GM15510 (cell line): ENCODE data around the gene FADS3.

Source experiments
- POLR2A ChIP-seq: IDR thresholded peaks from 3 replicates; pipeline ENCODE4 v1.6.1; 2011; ENCODE audit warnings: borderline replicate concordance; ENCODE audit not compliant: insufficient read length; ENCODE audit errors: extremely low read depth

The FADS3 gene, protein sequence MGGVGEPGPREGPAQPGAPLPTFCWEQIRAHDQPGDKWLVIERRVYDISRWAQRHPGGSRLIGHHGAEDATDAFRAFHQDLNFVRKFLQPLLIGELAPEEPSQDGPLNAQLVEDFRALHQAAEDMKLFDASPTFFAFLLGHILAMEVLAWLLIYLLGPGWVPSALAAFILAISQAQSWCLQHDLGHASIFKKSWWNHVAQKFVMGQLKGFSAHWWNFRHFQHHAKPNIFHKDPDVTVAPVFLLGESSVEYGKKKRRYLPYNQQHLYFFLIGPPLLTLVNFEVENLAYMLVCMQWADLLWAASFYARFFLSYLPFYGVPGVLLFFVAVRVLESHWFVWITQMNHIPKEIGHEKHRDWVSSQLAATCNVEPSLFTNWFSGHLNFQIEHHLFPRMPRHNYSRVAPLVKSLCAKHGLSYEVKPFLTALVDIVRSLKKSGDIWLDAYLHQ

DNA sequence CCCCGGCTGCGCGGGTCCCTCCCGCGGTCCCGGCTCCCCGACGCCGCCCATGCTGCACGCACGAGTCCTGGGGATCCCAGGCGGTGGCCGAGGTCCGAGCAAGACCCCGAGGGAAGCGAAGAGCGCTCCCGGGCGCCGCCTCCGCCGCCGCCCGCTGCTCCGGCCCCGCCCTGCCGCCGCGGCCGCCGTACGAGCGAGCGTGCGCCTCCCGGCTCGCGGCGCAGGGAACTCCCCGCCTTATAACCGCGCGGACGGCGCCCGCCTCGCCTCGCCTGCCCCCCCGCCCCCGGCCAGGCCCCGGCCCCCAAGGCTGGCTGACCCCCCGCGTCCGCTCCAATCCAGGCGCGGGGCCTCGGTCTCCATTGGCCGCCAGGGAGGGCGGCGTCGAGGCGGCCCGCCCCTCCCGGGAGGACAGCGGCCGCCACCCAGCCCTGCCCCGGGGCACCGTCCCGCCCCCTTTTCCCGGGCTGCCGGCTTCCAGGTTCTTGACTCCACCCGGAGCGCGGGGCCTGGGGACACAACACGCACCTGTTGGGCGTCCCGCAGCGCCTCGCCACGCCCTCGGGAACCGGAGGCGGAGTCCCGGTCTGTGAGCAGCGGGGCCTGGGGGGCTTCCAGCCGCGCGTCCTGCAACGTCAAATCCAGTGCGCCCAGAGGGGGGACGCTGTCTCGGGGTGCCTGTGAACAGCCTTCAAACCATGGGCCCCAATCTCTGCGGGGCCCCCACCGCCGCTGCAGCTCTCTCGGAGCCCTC, at the start of gene FADS3:
Gene FADS3 (minus strand): TSS at position 215 of the 754 bp plus-strand sequence. CDS start 164 bp downstream, at position 51.
- TF ChIP-seq POLR2A: no peak

DNA sequence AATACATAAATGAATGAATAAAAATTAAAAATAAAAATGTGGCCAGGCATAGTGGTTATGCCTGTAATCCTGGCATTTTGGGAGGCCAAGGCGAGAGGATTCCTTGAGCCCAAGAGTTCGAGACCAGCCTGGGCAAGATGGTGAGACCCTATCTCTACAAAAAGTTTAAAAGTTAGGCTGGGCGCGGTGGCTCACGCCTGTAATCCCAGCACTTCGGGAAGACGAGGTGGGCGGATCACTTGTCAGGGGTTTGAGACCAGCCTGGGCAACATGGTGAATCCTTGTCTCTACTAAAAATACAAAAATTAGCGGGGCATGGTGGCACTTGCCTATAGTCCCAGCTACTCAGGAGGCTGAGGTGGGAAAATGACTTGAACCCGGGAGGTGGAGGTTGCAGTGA, 49.1 kb upstream of the FADS3 start:
- no peak for TF ChIP-seq POLR2A

DNA sequence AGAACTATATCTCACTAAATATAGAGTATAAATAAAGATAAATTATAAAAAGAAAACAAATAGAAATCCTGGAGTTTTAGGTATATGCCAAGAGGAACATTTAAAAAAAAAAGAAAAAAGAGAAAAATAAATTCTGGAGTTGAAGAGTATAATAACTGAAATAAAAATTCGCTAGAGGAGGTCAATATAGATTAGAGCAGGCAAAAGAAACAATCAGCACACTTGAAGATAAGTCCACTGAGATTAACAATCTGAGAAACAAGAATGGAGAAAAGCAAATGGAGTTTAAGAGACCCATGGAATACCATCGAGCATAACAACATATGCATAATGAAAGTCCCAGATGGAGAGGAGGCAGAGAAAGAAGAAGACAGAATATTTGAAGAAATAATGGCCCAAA, 44.5 kb upstream of the FADS3 start:
- no peak for TF ChIP-seq POLR2A

DNA sequence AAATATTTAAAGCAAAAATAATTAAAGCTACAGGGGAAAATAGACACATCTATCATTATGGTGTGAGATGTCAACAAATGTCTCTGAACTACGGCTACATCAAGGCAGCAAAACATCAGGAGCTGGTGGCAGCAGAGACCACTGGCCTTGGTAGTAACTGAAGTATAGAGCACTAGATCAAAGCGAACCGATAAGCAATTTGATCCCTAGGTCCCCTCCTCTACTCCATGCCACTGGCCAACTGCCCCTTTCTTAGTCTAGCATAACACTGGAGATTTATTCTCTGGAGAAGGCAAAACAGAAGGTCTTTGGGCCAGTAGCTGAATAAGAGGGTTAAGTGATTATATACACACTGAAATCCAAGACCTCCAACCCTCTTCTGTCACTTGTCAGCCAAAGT, 39.6 kb upstream of the FADS3 start:
- no peak for TF ChIP-seq POLR2A

DNA sequence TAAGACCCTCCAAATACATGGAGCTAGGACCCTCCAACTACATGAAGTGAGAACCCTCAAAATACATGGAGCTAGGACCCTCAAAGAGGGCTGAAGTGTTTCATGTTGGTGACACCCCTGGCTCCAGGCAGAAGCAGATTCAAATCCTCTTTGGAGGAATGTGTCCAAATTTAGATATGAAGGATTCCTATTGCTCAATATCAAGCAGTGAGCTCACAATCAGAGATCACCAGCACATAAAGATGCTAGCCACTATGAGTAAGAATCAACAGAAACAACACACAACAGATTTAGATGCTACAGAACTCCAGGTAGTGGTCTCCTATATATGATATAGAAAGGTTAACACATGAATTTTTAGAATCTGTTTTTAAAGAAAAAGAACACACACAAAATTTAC, 37.3 kb upstream of the FADS3 start:
- TF ChIP-seq POLR2A: no peak

DNA sequence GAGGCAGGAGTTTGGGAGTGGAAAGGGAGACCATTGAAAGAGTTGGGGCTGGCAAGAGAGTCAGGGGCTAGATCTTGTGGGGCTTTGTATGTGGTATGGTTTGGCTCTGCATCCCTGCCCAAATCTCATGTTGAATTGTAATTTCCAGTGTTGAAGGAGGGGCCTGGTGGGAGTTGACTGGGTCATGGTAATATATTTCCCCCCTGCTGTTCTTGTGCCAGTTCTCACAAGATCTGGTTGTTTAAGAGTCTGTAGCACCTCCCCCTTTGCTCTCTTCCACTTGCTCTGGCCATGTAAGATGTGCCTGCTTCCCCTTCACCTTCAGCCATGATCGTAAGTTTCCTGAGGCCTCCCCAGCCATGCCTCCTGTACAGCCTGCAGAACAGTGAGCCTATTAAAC, 36.2 kb upstream of the FADS3 start:
- no peak for TF ChIP-seq POLR2A

DNA sequence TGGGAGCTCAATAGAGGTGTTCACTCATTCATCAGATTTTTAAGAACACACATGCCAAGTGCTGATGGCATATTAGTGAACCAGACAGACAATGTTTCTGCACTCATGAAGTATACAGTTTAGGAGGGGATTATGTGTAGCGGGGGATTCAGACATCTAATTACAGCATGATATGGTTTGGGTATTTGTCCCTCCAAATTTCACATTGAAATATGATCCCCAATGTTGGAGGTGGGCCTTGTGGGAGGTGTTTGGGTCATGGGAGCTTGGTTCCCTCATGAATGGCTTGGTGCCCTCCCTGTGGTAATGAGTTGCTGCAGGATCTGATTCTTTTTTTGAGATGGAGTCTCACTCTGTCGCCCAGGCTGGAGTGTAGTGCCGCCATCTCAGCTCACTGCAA, 34.9 kb upstream of the FADS3 start:
- TF ChIP-seq POLR2A: no peak

DNA sequence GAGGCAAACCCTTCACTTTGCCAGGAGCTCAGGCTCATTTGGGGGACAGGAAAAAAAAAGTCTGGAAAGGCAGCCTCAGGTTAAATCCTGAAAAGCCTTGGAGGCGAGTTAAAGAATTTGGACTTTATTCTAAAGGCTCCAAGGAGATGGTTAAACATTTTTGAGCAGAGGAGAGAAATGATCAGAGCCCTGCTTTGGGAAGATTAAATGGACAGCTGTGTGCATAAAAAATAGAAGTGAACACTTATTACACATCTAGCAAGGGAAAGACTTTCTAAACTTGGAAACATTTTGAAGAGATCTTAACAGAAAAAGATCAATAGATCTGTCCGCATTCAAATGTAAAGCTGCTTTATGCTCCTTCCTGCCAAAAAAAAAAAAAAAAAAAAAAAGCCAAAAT, 34.4 kb upstream of the FADS3 start:
- TF ChIP-seq POLR2A: no peak

DNA sequence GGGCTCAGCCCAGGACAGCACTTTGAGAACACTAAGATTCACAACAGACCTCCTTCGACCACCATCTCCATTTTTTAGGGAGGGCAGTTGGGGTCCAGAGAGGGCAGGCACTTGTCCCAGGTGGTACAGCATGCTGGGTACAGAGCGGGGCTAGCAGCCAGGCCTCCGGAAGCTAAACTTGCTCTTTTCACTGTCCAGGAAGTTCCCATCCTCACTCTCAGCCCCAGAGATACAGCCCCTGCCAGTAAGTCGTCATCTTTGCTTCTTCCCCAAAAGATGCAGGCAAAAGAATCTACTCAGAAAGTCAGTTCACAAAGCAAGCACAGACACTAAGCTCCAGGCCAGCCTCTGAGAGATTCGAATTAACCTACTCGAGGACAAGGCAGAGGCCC, 32.7 kb upstream of the FADS3 start:
- no peak for TF ChIP-seq POLR2A

DNA sequence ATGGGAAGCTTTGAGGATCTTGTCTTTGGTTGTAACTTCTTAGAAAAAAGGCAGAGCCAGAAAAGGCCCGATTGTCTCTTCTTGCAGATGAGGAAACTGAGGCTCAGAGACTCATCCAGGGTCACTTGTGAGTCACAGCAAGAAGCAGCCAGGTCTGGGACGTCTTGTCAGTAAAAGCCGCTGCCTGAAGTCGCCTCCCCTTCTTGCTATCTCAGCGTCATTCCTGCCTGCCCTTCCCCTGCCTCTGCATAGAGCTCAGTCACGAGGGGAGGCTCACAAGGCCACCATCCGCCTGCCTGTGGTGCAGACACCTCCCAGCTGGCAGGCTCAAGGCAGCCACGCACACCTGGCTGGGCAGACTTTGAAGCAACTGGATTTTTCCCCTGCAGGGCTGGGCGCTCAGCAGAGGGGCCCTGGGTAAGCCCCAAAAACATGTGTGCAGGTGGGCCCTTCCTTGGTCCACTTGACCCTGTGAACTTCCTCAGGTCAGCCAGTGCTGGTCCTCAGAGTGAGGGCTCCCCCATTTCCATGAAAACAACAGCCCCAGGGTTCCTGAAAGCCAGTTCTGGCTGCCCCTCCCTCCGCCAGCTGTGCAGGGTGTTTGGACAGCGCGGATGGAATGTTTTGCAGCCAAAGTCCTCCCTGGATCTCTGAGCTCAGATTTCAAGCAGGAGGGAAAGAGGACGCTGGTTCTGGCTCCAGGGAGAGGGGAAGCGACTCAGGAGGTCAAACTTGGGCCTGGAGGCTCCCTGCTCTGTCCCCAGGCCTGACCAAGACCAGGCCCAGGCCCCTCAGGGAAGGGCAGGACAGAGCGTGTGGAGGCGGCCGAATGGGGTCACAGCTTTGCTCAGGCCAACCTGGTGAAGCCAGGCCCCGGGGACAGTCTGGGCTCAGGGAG, 32.1 kb upstream of the FADS3 start:
- no peak for TF ChIP-seq POLR2A

DNA sequence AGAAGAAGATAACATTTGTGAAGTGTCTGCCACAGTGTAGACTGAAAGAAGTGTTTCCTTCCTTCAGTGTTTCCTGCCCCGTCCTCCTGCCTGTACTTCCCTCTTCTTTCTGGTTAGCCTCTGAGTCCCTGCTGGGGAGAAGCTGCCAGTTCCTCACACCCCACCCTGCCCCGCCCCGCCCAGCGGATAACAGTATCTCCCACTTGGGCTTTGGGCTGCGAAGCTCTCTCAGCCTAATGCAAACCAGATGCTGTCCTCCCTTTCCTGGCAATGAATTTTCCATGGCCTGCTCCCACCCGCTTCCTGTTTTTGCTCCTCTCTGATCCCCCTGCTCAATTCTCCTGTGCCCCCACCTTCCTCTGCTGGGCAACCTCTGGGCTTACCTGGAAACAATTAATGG, 31.2 kb upstream of the FADS3 start:
- no peak for TF ChIP-seq POLR2A

DNA sequence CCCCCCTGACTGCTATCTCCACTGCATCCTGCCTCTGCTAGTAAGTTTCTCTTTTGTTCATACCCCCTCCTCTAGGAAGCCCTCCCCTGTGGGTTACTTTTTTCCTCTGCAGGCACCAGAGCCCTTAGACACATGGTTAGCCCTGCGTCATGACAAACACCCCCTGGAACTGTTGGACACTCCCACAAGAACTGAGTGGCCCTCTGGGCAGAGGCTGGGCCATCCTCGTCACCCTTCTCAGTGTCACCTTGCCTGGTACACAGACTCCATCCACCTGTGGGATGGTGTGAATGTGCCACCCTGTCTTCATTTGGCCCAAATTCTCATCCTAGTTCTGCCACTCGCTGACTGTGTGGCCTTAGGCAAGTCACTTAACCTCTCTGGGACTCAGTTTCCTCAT, 30.1 kb upstream of the FADS3 start:
- TF ChIP-seq POLR2A: no peak

DNA sequence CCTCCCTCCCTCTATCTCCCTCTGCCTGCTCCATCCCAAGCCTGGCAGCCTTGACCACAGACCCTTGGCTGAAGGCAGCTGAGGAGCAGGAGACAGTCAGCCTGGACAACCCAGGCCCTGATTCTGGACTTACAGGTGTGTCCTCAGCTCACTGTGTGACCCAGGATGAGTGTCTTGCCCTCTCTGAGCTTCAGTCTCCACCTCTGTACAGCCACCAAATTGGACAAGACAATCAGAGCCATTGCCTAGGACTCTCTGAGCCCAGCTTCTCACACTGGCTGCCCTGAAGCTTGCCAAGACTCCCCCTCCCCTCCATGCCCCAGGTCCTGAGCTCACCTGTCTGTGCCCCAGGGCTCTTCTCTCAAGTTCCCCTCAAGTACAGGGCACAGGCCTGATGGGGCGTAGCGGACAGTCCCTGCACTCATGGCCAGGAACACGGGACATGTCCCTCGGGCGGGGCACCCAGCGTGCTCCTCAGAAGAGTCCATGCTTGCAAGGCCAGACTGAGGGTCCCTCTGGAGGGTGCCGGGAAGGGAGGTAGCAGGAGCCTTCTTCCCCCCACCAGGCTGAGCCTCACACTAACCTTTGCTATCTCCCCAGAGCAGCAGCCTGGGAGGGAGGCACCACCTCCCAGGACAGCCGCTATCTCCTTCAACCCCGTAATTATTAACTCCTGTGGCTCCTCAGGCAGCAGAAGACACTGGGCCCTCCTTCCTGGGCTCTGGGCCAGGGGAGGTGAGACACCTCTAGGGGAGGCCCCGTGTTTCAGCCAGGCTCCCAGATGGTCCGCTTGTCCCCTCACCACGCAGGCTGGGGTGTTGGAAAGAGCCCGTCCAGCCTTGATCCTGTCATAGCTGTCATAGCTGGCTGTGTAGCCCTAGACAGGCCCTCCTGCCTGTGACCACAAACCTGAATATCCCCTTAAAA, 28.6 kb upstream of the FADS3 start:
- TF ChIP-seq POLR2A: no peak
